ENCODE measurements around the gene DOCK2. TPM values are rescaled to one million over a fixed set of nuclear protein-coding genes. Genes with fewer than 3 reads are reported as not detected.

The DOCK2 gene
- total RNA-seq, 1 experiment from 2014 or later, result 4.6 TPM

DNA sequence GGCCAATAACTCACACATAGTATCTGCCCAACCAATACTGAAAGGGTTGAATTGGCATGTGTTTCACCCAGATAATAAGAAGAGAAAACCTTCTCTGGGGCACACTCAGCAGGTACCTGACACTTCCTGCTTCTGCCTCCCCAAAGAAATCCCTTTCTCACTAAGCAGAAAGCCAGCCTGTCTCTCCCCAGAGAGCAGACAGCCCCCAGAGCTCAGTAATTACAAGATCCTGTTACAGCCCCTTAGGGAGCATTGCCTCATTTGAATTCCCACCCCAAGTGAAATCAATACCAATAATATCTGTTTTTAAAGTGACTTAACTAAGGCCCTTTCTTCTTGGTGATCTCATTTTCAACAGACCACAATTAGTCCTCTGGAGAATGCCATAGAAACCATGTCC, 430.1 kb downstream of the DOCK2 start (continued):
- TF ChIP-seq, protein P1, sequence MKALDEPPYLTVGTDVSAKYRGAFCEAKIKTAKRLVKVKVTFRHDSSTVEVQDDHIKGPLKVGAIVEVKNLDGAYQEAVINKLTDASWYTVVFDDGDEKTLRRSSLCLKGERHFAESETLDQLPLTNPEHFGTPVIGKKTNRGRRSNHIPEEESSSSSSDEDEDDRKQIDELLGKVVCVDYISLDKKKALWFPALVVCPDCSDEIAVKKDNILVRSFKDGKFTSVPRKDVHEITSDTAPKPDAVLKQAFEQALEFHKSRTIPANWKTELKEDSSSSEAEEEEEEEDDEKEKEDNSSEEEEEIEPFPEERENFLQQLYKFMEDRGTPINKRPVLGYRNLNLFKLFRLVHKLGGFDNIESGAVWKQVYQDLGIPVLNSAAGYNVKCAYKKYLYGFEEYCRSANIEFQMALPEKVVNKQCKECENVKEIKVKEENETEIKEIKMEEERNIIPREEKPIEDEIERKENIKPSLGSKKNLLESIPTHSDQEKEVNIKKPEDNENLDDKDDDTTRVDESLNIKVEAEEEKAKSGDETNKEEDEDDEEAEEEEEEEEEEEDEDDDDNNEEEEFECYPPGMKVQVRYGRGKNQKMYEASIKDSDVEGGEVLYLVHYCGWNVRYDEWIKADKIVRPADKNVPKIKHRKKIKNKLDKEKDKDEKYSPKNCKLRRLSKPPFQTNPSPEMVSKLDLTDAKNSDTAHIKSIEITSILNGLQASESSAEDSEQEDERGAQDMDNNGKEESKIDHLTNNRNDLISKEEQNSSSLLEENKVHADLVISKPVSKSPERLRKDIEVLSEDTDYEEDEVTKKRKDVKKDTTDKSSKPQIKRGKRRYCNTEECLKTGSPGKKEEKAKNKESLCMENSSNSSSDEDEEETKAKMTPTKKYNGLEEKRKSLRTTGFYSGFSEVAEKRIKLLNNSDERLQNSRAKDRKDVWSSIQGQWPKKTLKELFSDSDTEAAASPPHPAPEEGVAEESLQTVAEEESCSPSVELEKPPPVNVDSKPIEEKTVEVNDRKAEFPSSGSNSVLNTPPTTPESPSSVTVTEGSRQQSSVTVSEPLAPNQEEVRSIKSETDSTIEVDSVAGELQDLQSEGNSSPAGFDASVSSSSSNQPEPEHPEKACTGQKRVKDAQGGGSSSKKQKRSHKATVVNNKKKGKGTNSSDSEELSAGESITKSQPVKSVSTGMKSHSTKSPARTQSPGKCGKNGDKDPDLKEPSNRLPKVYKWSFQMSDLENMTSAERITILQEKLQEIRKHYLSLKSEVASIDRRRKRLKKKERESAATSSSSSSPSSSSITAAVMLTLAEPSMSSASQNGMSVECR (CRISPR knock-in tag; IDR thresholded peaks at IDR 0.05; ENCODE audit: borderline replicate concordance), result no peak
- TF ChIP-seq, protein P2, sequence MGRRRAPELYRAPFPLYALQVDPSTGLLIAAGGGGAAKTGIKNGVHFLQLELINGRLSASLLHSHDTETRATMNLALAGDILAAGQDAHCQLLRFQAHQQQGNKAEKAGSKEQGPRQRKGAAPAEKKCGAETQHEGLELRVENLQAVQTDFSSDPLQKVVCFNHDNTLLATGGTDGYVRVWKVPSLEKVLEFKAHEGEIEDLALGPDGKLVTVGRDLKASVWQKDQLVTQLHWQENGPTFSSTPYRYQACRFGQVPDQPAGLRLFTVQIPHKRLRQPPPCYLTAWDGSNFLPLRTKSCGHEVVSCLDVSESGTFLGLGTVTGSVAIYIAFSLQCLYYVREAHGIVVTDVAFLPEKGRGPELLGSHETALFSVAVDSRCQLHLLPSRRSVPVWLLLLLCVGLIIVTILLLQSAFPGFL (CRISPR knock-in tag; IDR thresholded peaks at IDR 0.05; ENCODE audit: borderline replicate concordance), result no peak
- TF ChIP-seq ZNF416 (CRISPR knock-in tag; IDR thresholded peaks at IDR 0.05) (no peak), RORB (CRISPR knock-in tag; IDR thresholded peaks at IDR 0.05) (no peak), ZNF423 (CRISPR knock-in tag; IDR thresholded peaks at IDR 0.05) (no peak), CREM (CRISPR knock-in tag; IDR thresholded peaks at IDR 0.05) (no peak), SMAD4 (CRISPR knock-in tag; IDR thresholded peaks at IDR 0.05) (no peak), ZNF219 (CRISPR knock-in tag; IDR thresholded peaks at IDR 0.05; ENCODE audit: borderline replicate concordance) (no peak), ATF1 (CRISPR knock-in tag; IDR thresholded peaks at IDR 0.05) (no peak)

DNA sequence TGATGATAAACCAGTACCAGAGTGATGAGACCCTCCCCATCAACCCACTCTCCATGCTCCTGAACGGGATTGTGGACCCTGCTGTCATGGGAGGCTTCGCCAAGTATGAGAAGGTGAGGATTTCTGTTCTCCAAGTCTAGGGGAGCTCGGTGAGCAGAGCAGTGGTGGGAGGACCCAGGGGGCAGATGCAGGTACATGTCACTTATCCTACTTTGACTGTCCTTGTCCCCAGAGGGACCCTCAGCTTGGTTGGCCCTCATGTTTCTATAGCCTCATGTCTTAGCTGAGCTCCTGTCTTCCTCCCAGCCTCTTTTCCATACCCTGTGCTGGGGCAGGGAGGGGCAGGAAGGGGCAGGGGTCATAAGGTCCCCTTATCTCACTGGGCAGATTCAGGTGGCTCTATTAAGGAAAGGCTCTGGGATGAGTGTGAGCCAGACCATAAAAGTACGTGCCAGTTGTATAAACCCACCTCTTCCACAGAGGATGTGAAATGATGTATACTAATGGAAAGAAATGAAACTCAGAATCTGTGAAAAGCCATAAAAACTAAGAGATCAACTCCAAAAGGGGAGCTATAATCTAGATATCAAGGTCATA, 430.6 kb downstream of the DOCK2 start:
- ChIA-PET CTCF (interaction anchor here (0.9 kb wide), 1 partner anchor 87 kb away, joined by 3 read pairs; the partner anchor contains the start of gene INSYN2B), POLR2A (no interaction called here)
- no peaks in the 10 kb centered on the region for H3K27me3 Mint-ChIP-seq (ENCODE audit: low read depth)
- no peak overlapping the region for H3K4me3 Mint-ChIP-seq
- H3K9me3 Mint-ChIP-seq, result no peaks in the 10 kb centered on the region
- DNase-seq (ENCODE audit: low spot score) (no peak), ATAC-seq (no peak)
- H3K4me1 Mint-ChIP-seq, result peaks cover 17% of the 10 kb centered on the region
- no peak overlapping the region for H3K27ac Mint-ChIP-seq
- H3K36me3 Mint-ChIP-seq, result no peaks in the 10 kb centered on the region
- TF ChIP-seq, protein P3, sequence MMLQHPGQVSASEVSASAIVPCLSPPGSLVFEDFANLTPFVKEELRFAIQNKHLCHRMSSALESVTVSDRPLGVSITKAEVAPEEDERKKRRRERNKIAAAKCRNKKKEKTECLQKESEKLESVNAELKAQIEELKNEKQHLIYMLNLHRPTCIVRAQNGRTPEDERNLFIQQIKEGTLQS (CRISPR knock-in tag; conservative IDR thresholded peaks at IDR 0.05), result no peak
- TF ChIP-seq SP1 (CRISPR knock-in tag; conservative IDR thresholded peaks at IDR 0.05) (no peak), HMGA2 (CRISPR knock-in tag; IDR thresholded peaks at IDR 0.05) (no peak), ZNF671 (CRISPR knock-in tag; IDR thresholded peaks at IDR 0.05) (no peak), SMAD4 (CRISPR knock-in tag; IDR thresholded peaks at IDR 0.05) (no peak), MYBL2 (CRISPR knock-in tag; IDR thresholded peaks at IDR 0.05) (no peak), RORB (CRISPR knock-in tag; IDR thresholded peaks at IDR 0.05) (no peak), CREB1 (CRISPR knock-in tag; IDR thresholded peaks at IDR 0.05) (no peak), SOX15 (CRISPR knock-in tag; IDR thresholded peaks at IDR 0.05) (no peak), CREM (CRISPR knock-in tag; IDR thresholded peaks at IDR 0.05) (no peak), ZNF423 (CRISPR knock-in tag; IDR thresholded peaks at IDR 0.05) (no peak), NR2C2 (CRISPR knock-in tag; IDR thresholded peaks at IDR 0.05) (no peak)
- TF ChIP-seq, protein P4, sequence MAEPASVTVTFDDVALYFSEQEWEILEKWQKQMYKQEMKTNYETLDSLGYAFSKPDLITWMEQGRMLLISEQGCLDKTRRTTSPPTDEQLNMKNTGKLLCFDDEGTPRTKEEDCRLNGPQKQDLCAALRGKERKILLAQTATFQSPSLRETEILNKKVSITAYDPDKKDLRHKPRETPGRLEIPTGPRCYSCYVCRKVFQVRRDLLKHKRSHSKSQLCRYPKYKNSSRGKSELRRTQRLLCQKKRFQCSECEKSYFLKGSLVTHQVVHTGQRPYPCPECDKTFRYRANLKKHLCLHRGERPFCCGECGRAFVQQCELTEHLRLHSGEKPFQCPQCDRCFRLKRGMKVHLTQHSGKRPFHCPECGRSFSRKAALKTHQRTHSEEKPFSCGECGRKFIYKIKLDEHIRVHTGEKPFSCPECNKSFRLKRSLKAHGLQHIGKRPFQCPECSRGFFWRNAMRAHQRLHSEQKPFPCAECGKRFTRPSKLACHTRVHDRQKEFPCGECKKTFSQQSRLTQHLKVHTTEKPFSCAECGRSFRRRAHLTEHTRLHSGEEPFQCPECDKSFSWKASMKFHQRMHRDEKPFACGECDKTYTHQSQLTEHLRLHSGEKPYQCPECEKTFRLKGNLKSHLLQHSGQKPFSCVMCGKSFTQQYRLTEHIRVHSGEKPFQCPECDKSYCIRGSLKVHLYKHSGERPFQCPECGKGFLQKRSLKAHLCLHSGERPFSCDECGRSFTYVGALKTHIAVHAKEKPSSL (CRISPR knock-in tag; conservative IDR thresholded peaks at IDR 0.05), result no peak
- TF ChIP-seq, protein P5, sequence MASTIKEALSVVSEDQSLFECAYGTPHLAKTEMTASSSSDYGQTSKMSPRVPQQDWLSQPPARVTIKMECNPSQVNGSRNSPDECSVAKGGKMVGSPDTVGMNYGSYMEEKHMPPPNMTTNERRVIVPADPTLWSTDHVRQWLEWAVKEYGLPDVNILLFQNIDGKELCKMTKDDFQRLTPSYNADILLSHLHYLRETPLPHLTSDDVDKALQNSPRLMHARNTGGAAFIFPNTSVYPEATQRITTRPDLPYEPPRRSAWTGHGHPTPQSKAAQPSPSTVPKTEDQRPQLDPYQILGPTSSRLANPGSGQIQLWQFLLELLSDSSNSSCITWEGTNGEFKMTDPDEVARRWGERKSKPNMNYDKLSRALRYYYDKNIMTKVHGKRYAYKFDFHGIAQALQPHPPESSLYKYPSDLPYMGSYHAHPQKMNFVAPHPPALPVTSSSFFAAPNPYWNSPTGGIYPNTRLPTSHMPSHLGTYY (CRISPR knock-in tag; IDR thresholded peaks at IDR 0.05), result no peak
- TF ChIP-seq, protein P6, sequence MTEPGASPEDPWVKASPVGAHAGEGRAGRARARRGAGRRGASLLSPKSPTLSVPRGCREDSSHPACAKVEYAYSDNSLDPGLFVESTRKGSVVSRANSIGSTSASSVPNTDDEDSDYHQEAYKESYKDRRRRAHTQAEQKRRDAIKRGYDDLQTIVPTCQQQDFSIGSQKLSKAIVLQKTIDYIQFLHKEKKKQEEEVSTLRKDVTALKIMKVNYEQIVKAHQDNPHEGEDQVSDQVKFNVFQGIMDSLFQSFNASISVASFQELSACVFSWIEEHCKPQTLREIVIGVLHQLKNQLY (CRISPR knock-in tag; IDR thresholded peaks at IDR 0.05), result no peak
- TF ChIP-seq, protein P1 (CRISPR knock-in tag; IDR thresholded peaks at IDR 0.05; ENCODE audit: borderline replicate concordance), result no peak
- TF ChIP-seq, protein P7, sequence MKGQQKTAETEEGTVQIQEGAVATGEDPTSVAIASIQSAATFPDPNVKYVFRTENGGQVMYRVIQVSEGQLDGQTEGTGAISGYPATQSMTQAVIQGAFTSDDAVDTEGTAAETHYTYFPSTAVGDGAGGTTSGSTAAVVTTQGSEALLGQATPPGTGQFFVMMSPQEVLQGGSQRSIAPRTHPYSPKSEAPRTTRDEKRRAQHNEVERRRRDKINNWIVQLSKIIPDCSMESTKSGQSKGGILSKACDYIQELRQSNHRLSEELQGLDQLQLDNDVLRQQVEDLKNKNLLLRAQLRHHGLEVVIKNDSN (CRISPR knock-in tag; IDR thresholded peaks at IDR 0.05), result no peak

All from WTC11 (cell line).